Ishikawa (cell line): ENCODE measurements around the gene CHD5.
A peak's percentile ranks its signal among the peaks of the same experiment; 100 is the strongest.

Source experiments
- CEBPB ChIP-seq: IDR thresholded peaks from 2 replicates; pipeline ENCODE4 v1.6.1; 2012
- CREB1 ChIP-seq: IDR thresholded peaks from 2 replicates; pipeline ENCODE4 v1.6.1; 2012; ENCODE audit warnings: low read depth
- EGR1 ChIP-seq: IDR thresholded peaks from 2 replicates; pipeline ENCODE4 v1.6.1; 2012
- EP300 ChIP-seq: IDR thresholded peaks from 2 replicates; pipeline ENCODE4 v1.6.1; 2012; ENCODE audit warnings: borderline replicate concordance
- FOXM1 ChIP-seq: IDR thresholded peaks from 2 replicates; pipeline ENCODE4 v1.6.1; 2012; ENCODE audit warnings: low read depth, borderline replicate concordance
- NFIC ChIP-seq: IDR thresholded peaks from 2 replicates; pipeline ENCODE4 v1.6.1; 2012
- RAD21 ChIP-seq: IDR thresholded peaks from 2 replicates; pipeline ENCODE4 v1.6.1; 2012; ENCODE audit warnings: low read depth
- TAF1 ChIP-seq: IDR thresholded peaks from 2 replicates; pipeline ENCODE4 v1.6.1; 2012; ENCODE audit warnings: low read depth, mild to moderate bottlenecking
- TCF12 ChIP-seq: IDR thresholded peaks from 2 replicates; pipeline ENCODE4 v1.6.1; 2012; ENCODE audit warnings: low read depth
- TEAD4 ChIP-seq: IDR thresholded peaks from 2 replicates; pipeline ENCODE4 v1.6.1; 2012
- YY1 ChIP-seq: IDR thresholded peaks from 2 replicates; pipeline ENCODE4 v1.6.1; 2012; ENCODE audit warnings: low read depth
- ZBTB7A ChIP-seq: IDR thresholded peaks from 2 replicates; pipeline ENCODE4 v1.6.1; 2012; ENCODE audit warnings: low read depth
- TF ChIP-seq, protein P1 (sequence below): IDR thresholded peaks from 2 replicates; pipeline ENCODE4 v1.6.1; 2012
- TF ChIP-seq, protein P2 (sequence below): IDR thresholded peaks from 2 replicates; pipeline ENCODE4 v1.6.1; 2012
- TF ChIP-seq, protein P3 (sequence below): IDR thresholded peaks from 2 replicates; pipeline ENCODE4 v1.6.1; 2012; ENCODE audit warnings: low read depth, mild to moderate bottlenecking

CHD5 gene

DNA sequence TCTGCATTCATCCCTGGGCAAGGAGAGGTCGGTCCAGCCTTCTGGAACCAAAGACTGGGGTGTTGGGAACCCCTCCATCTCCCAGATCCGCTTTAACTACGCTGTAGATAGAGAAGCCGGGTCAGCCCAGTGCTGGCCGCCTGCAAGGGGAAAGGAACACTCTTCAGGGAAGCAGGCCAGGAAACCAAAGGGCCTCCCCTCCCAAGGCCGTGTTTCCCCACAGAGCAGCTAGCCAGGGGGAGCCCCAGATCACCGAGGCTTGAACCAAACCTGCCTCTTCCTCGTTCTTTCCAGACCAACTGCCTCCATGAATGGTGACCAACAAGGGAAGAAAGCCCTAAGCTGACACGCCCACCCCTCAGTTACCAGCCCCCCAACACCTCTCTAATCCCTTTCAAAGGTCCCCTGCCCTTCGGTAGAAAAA lies 1.2 kb upstream of the CHD5 start:
- no peak for TF ChIP-seq TAF1
- TF ChIP-seq TEAD4: no peak
- TF ChIP-seq, protein P1, sequence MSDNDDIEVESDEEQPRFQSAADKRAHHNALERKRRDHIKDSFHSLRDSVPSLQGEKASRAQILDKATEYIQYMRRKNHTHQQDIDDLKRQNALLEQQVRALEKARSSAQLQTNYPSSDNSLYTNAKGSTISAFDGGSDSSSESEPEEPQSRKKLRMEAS: no peak
- TF ChIP-seq TCF12: no peak
- no peak for TF ChIP-seq ZBTB7A
- no peak for TF ChIP-seq EP300
- TF ChIP-seq, protein P2, sequence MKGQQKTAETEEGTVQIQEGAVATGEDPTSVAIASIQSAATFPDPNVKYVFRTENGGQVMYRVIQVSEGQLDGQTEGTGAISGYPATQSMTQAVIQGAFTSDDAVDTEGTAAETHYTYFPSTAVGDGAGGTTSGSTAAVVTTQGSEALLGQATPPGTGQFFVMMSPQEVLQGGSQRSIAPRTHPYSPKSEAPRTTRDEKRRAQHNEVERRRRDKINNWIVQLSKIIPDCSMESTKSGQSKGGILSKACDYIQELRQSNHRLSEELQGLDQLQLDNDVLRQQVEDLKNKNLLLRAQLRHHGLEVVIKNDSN: no peak
- TF ChIP-seq CEBPB: no peak
- no peak for TF ChIP-seq RAD21
- TF ChIP-seq NFIC: no peak
- TF ChIP-seq, protein P3, sequence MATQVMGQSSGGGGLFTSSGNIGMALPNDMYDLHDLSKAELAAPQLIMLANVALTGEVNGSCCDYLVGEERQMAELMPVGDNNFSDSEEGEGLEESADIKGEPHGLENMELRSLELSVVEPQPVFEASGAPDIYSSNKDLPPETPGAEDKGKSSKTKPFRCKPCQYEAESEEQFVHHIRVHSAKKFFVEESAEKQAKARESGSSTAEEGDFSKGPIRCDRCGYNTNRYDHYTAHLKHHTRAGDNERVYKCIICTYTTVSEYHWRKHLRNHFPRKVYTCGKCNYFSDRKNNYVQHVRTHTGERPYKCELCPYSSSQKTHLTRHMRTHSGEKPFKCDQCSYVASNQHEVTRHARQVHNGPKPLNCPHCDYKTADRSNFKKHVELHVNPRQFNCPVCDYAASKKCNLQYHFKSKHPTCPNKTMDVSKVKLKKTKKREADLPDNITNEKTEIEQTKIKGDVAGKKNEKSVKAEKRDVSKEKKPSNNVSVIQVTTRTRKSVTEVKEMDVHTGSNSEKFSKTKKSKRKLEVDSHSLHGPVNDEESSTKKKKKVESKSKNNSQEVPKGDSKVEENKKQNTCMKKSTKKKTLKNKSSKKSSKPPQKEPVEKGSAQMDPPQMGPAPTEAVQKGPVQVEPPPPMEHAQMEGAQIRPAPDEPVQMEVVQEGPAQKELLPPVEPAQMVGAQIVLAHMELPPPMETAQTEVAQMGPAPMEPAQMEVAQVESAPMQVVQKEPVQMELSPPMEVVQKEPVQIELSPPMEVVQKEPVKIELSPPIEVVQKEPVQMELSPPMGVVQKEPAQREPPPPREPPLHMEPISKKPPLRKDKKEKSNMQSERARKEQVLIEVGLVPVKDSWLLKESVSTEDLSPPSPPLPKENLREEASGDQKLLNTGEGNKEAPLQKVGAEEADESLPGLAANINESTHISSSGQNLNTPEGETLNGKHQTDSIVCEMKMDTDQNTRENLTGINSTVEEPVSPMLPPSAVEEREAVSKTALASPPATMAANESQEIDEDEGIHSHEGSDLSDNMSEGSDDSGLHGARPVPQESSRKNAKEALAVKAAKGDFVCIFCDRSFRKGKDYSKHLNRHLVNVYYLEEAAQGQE: no peak
- TF ChIP-seq FOXM1: no peak
- no peak for TF ChIP-seq YY1
- TF ChIP-seq CREB1: no peak
- no peak for TF ChIP-seq EGR1

DNA sequence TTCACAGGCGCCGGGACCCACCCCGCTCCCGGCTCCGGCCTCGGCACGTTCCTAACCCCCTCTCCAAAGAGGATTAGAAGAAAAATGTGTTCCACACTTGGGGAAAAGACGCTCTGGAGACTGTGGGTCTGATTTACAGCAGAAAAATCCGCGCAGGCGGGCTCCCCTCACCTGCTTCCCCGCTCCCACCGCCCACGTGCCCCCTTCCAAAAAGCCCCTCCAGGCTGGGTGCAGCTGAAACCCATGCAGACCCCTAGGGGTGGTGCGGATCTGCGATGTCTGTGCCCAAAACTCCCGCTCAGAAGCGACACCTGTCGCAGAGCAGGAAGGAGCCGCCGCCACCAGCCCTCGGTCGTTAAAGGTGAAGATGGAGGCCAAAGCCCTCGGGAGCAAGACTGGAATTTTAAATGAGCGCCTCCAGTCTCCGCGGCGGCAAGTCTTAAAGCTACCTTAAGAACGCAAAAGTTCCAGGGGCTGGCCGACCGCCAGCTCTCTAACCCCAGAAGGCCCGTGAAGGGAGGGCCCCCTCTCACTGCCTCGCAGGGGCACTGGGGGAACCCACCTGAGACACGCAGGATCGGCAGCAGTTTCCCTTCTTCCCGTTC lies 688 bp upstream of the CHD5 start:
- TF ChIP-seq CEBPB (no peak), TAF1 (no peak), EP300 (no peak), TCF12 (no peak), FOXM1 (no peak), EGR1 (no peak), YY1 (no peak), CREB1 (no peak), TEAD4 (no peak), RAD21 (no peak), ZBTB7A (no peak)
- TF ChIP-seq, protein P3: no peak
- TF ChIP-seq, protein P2: no peak

DNA sequence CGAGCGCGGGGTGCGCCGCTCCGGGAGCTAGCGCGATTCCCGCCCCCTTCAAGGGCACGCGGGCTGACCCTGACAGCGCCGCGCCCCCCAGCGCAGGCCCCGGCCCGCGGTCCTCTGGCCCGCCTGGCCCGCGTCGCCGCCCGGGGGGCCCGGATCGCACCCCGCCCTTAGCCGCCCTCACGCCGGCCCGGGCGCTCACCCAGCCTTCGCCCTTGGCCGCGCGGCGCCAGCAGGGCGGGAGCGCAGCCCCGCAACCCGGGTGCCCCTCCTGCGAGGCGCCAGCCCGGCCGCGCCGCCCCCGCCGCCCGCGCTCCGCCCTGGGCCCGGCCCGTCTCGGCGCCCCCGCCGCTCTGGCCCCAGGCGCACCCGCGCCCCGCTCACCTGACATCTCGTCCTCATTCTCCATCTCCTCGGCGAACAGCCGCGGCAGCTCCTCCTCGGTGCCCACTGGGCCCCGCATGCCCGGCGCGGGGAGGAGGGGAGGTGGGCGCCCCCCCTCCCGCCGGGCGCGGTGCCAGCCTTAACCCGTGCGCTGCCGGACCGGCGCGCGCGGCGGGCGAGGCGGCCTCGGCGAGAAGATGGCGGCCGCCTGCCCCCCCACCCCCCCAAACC lies 451 bp downstream of the CHD5 start:
- peak; percentile 39; the same call in 1 of the 2 replicates for TF ChIP-seq NFIC
- no peak for TF ChIP-seq TCF12

DNA sequence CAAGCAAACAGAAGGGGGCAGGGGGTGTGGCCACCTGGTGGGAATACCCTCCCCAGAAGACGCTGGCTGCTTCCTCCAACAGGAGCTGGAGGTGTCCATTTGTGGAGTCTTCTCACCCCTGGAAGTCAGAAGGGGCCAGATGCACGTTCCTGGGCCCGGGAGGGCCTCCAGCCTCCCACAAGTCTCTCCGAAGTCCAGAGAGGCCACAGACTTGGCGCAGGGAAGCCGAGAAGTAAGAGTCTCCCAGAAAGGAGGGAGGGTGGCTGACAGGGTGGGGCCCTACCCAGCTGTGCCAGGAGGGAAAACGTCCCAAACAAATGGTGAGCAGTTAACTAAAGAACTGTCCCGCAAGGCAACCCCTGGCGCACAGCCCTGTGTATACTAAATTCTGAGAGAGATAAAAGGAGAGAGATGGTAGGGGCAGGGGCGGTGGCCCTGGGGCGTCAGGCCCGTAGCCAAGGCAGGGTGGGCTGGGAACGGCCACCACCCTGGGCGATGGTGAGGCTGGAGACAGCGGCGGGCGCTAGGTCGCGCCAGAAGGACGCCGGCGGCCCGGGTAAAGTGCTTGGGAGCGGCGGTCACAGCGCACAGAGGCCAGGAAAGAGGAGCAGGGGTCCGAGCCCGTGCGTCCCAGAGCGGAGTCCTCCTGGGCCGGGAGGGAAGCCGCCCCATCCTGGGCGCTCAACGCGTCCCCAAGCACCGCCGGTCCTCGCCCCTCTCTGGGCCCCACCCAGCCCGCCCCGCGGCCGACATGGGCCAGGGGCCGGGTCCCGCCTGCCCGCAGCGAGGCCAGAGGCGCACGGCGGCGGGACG lies 1.2 kb downstream of the CHD5 start:
- TF ChIP-seq CEBPB: no peak
- TF ChIP-seq NFIC: no peak
- TF ChIP-seq, protein P1: no peak

DNA sequence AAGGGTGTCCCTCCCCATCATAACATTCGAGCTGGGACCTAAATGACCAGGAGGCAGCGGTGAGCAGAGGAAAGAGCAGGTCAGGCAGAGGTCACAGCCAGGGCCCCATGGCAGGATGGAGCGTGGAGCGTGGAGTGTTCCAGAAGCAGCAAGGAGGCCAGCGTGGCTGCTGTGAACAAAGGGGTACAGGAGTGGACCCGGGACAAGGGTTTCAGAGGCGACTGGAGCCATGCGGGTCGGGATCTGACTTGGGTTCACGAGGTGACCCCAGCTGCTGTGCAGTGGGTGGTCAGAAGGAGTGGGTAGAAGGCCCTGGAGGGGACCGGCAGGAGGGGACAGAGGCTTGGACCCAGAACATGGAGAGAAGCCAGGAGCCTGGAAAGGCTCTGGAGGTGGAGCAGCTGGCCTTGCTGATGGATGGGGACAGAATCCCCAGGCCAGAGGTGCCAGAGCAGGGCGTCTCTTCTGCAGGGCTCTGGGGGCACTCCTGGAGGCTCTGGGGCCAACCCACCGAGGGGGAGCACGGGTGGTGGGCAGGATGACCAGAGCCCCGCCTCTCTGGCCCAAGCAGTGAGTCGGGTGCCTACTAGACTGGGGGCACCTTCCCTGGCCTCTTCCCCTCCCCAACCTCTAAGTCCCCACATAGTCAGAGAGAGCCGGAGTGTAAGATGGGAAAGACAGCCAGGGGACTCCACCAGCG lies 2.3 kb downstream of the CHD5 start:
- no peak for TF ChIP-seq RAD21
- no peak for TF ChIP-seq CEBPB
- TF ChIP-seq TCF12: no peak
- no peak for TF ChIP-seq YY1
- TF ChIP-seq NFIC: no peak
- TF ChIP-seq, protein P2: no peak
- TF ChIP-seq EP300: no peak
